SU-DHL-6 (cell line): ENCODE results near the gene KCNAB2.

Experiments
- EZH2phosphoT487 ChIP-seq: fragments of 200-600 bp; sonication (generic), shearing (Covaris generic); conservative IDR thresholded peaks from 2 replicates; pipeline ENCODE4 v1.6.1; 2018; ENCODE audit warnings: mild to moderate bottlenecking, antibody characterized with exemption, low read length, moderate library complexity, mixed read lengths
- TF ChIP-seq, protein P1 (sequence below): fragments of 200-600 bp; sonication (generic); IDR thresholded peaks from one replicate; pipeline ENCODE4 v1.5.1; 2017; ENCODE audit warnings: antibody characterized with exemption, mild to moderate bottlenecking, low read length, moderate library complexity; ENCODE audit not compliant: insufficient read depth, poor library complexity, severe bottlenecking

DNA sequence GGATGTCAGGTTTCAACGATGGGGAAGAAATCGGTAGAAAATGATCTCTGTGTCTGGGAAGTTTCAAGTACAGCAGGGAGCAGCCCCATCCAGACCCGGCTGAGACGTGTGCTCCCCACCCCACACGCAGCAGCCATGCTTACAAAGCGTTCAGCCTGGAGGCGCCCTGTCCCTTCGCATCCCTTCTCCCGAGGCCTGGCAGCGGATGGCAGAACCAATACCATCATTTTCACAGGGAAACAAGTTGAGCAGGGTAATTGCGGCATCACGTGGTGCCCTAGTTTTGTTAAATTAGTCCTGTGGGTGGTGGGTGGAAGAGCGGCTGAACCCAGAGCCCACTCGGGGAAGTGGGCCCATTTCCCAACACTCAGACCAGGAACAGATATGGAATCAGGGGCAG is 23.9 kb downstream of the KCNAB2 start:
- TF ChIP-seq, protein P1, sequence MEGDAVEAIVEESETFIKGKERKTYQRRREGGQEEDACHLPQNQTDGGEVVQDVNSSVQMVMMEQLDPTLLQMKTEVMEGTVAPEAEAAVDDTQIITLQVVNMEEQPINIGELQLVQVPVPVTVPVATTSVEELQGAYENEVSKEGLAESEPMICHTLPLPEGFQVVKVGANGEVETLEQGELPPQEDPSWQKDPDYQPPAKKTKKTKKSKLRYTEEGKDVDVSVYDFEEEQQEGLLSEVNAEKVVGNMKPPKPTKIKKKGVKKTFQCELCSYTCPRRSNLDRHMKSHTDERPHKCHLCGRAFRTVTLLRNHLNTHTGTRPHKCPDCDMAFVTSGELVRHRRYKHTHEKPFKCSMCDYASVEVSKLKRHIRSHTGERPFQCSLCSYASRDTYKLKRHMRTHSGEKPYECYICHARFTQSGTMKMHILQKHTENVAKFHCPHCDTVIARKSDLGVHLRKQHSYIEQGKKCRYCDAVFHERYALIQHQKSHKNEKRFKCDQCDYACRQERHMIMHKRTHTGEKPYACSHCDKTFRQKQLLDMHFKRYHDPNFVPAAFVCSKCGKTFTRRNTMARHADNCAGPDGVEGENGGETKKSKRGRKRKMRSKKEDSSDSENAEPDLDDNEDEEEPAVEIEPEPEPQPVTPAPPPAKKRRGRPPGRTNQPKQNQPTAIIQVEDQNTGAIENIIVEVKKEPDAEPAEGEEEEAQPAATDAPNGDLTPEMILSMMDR, result no peak
- no peak for TF ChIP-seq EZH2phosphoT487
